ENCODE data around the gene HOXA13. TPM values are rescaled to one million over a fixed set of nuclear protein-coding genes. Genes with fewer than 3 reads are reported as not detected.

The HOXA13 gene
- total RNA-seq, 1 experiment from 2014 or later = not detected

- Histone ChIP-seq H3K4ac (ENCODE audit: low read depth, low read length) (no peak overlapping the region), H3K56ac (ENCODE audit: insufficient read length, low read depth, low read length) (no peak overlapping the region), H2BK12ac (ENCODE audit: insufficient read length, low read depth, low read length) (no peak overlapping the region), H2AFZ (ENCODE audit: low read length) (no peak overlapping the region), H3K14ac (ENCODE audit: insufficient read depth, low read length) (no peak overlapping the region), H4K91ac (ENCODE audit: insufficient read length, low read depth, low read length) (no peak overlapping the region), H3K23ac (ENCODE audit: insufficient read length, low read depth, low read length) (no peak overlapping the region), H3K4me1 (ENCODE audit: insufficient read depth, low read length) (no peaks in the 10 kb centered on the region; the same call in none of the 2 replicates), H3K9me3 (ENCODE audit: control insufficient read depth, low read depth, low read length) (no peaks in the 10 kb centered on the region), H3K79me1 (ENCODE audit: insufficient read depth, low read depth, low read length, poor library complexity, severe bottlenecking) (no peaks in the 10 kb centered on the region), H2BK120ac (ENCODE audit: low read depth, low read length, poor library complexity, severe bottlenecking) (no peak overlapping the region), H2AK5ac (ENCODE audit: insufficient read length, low read length) (no peak overlapping the region), H3K18ac (ENCODE audit: insufficient read length, low read depth, low read length) (no peak overlapping the region), H3K23me2 (ENCODE audit: insufficient read length, low read depth, low read length, poor library complexity, severe bottlenecking) (peaks cover 3% of the 10 kb centered on the region), H3K9ac (ENCODE audit: extremely low read depth, insufficient read length, low read length) (no peak overlapping the region), H4K5ac (ENCODE audit: insufficient read length, low read depth, low read length) (no peak overlapping the region), H2BK5ac (ENCODE audit: insufficient read length, low read length) (no peak overlapping the region), H3K79me2 (ENCODE audit: insufficient read depth, low read length) (no peaks in the 10 kb centered on the region), H3K4me2 (ENCODE audit: insufficient read depth, insufficient read length, low read length) (no peak overlapping the region), H3T11ph (ENCODE audit: low read length) (no peak overlapping the region), H3K27me3 (ENCODE audit: insufficient read depth, low read length) (peaks cover 70% of the 10 kb centered on the region), H2BK15ac (ENCODE audit: low read depth, low read length) (no peak overlapping the region), H4K20me1 (ENCODE audit: control insufficient read depth, insufficient read depth, insufficient read length) (no peaks in the 10 kb centered on the region), H4K8ac (replicated peaks; ENCODE audit: insufficient read length, low read depth, low read length) (no peak overlapping the region), H3K27ac (ENCODE audit: insufficient read length, low read depth, low read length) (no peak overlapping the region), H2BK20ac (ENCODE audit: low read depth, low read length, poor library complexity, severe bottlenecking) (no peak overlapping the region)
- Mint-ChIP-seq H3K4me1 (peaks cover 15 to 17% of the 10 kb centered on the region in 2 experiments), H3K27ac (peak overlapping the region in 1 of 3 experiments; percentile 51; a peak in 1 of 7 replicates), H3K27me3 (ENCODE audit: low read depth) (peaks cover 98% of the 10 kb centered on the region), H3K9me3 (peaks cover 0 to 7% of the 10 kb centered on the region in 2 experiments; a peak in 1 of 5 replicates), H3K36me3 (ENCODE audit: insufficient read depth in 1 of 3, low read depth in 3 of 3) (peaks cover 0 to 2% (median 0%) of the 10 kb centered on the region in 3 experiments; a peak in 2 of 7 replicates), H3K4me3 (peak overlapping the region in 1 of 2 experiments; percentile 2; a peak in 1 of 5 replicates)
- DNase-seq = no peak
- TF ChIP-seq CTCF (conservative IDR thresholded peaks at IDR 0.05) = no peak
Measured at GRCh38 chr7:27223941-27224575, 24.2 kb upstream of the HOXA13 start.

Measured in H9 (cell line).